Measurements from ENCODE around the gene RPTOR. TPM values are rescaled to one million over a fixed set of nuclear protein-coding genes. Genes with fewer than 3 reads are reported as not detected.
A peak's percentile ranks its signal among the peaks of the same experiment; 100 is the strongest.

RPTOR gene
- total RNA-seq, 1 experiment from 2014 or later, result 58.0 TPM

DNA sequence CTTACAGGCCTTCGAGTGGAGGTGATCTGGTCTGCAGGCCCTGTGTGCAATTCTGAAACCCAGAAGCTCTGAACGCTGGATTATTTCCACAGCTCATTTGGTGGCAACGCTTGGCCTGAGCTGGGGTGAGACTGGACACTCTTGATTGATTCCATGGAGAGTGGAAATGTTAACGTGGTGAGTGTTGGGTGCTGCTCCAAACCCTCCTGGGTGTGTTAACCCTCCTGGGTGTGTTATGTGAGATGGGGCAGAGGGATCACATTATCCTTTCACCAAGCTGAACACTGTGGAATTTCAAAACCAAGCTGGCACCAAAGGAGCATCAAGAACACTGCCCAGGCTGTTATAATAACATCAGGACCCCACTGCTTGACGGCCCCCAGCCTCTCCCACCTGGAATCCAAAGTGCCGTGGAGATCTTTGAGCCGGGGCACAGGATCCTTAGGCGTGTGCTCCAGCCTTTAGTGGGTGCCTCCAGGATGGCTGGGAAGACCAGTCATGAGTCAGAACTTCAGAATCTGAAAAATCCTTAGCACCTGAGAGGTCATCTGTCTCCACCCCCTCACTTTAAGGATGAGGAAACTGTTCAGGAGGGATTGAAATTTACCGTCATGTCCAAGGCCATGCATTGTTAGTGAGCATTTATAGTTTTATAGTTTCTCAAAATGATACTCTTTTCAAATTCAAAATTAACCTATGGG is 75.0 kb downstream of the RPTOR start:
- BruUV-seq (replicated peaks), result no TSS peak
- TF ChIP-seq TCF7L2 (IDR thresholded peaks at IDR 0.05; ENCODE audit: low read depth, low read length), result no peak
- intact Hi-C loops (cut with micrococcal nuclease; ENCODE audit: unreplicated experiment), result no loop called here
- Histone ChIP-seq H3K27ac (ENCODE audit: low read length) (peak overlapping the region; percentile 13; the same call in 1 of the 2 replicates), H3K27me3 (ENCODE audit: control insufficient read depth, insufficient read depth, low read length) (no peaks in the 10 kb centered on the region), H3K4me1 (ENCODE audit: control insufficient read depth, insufficient read depth, low read length) (peaks cover 10% of the 10 kb centered on the region), H3K36me3 (ENCODE audit: control insufficient read depth, insufficient read depth, low read length) (no peaks in the 10 kb centered on the region), H3K9me3 (ENCODE audit: control insufficient read depth, insufficient read depth, low read depth, low read length) (no peaks in the 10 kb centered on the region), H3K4me3 (ENCODE audit: low read depth in 2 of 2, low read length in 2 of 2) (no peak overlapping the region)
- ChIA-PET POLR2A (no interaction called here), CTCF (no interaction called here)
- DNase-seq (ENCODE audit: low read depth, low spot score) (no peak), ATAC-seq (peak; percentile 82)
- in situ Hi-C loops (cut with HindIII; ENCODE audit: low pct_unique_long_range_greater_than_20kb, low sequenced_read_pairs), result no loop called here

DNA sequence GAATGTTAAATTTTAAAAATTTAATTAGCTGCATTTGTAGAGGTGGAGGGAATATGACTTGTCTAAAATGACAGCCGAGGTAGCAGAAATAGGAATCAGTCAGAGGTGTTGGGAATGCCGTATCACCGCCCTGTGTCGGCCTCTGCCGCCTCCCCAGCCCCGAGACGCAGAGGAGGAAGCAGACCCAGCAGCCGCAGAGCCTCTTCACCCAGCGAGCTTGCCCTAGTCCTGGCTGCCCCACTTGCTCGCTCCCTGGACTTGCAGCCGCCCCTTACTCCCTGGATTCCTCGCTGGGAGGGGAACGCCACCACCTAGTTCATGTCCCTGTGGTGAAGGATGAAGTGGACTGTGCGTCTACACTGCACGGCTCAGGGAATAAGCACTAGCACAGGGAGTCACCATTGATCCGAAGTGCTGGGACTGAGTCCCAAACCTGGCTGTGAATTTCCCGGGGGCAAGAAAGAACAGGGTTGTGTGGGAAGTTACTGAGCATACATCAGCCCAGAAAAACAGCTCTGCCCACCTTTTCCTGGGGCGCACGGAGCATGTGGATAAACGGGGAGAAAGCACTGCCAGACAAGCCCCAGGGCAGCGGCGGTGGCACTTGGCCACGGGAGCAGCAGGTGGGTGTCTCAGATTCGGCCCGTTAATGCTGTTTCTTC is 76.8 kb downstream of the RPTOR start:
- no peak for TF ChIP-seq SIN3A (IDR thresholded peaks at IDR 0.05; ENCODE audit: borderline replicate concordance, insufficient read depth, low read depth, low read length)
- no peak for TF ChIP-seq POLR2AphosphoS5 (IDR thresholded peaks at IDR 0.05; ENCODE audit: low read depth, low read length)
- TF ChIP-seq, protein P1, sequence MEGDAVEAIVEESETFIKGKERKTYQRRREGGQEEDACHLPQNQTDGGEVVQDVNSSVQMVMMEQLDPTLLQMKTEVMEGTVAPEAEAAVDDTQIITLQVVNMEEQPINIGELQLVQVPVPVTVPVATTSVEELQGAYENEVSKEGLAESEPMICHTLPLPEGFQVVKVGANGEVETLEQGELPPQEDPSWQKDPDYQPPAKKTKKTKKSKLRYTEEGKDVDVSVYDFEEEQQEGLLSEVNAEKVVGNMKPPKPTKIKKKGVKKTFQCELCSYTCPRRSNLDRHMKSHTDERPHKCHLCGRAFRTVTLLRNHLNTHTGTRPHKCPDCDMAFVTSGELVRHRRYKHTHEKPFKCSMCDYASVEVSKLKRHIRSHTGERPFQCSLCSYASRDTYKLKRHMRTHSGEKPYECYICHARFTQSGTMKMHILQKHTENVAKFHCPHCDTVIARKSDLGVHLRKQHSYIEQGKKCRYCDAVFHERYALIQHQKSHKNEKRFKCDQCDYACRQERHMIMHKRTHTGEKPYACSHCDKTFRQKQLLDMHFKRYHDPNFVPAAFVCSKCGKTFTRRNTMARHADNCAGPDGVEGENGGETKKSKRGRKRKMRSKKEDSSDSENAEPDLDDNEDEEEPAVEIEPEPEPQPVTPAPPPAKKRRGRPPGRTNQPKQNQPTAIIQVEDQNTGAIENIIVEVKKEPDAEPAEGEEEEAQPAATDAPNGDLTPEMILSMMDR (IDR thresholded peaks at IDR 0.05), result no peak
- TF ChIP-seq, protein P2, sequence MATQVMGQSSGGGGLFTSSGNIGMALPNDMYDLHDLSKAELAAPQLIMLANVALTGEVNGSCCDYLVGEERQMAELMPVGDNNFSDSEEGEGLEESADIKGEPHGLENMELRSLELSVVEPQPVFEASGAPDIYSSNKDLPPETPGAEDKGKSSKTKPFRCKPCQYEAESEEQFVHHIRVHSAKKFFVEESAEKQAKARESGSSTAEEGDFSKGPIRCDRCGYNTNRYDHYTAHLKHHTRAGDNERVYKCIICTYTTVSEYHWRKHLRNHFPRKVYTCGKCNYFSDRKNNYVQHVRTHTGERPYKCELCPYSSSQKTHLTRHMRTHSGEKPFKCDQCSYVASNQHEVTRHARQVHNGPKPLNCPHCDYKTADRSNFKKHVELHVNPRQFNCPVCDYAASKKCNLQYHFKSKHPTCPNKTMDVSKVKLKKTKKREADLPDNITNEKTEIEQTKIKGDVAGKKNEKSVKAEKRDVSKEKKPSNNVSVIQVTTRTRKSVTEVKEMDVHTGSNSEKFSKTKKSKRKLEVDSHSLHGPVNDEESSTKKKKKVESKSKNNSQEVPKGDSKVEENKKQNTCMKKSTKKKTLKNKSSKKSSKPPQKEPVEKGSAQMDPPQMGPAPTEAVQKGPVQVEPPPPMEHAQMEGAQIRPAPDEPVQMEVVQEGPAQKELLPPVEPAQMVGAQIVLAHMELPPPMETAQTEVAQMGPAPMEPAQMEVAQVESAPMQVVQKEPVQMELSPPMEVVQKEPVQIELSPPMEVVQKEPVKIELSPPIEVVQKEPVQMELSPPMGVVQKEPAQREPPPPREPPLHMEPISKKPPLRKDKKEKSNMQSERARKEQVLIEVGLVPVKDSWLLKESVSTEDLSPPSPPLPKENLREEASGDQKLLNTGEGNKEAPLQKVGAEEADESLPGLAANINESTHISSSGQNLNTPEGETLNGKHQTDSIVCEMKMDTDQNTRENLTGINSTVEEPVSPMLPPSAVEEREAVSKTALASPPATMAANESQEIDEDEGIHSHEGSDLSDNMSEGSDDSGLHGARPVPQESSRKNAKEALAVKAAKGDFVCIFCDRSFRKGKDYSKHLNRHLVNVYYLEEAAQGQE (IDR thresholded peaks at IDR 0.05; ENCODE audit: insufficient read depth in 1 of 2, low read depth in 2 of 2, low read length in 1 of 2), result no peak
- TF ChIP-seq TCF7L2 (IDR thresholded peaks at IDR 0.05; ENCODE audit: low read depth, low read length), result no peak
- POLR2A ChIA-PET, result no interaction called here
- in situ Hi-C loops (cut with HindIII; ENCODE audit: low pct_unique_long_range_greater_than_20kb, low sequenced_read_pairs) (no loop called here), intact Hi-C loops (cut with micrococcal nuclease; ENCODE audit: unreplicated experiment) (no loop called here)
- DNase-seq (ENCODE audit: low read depth, low spot score) (no peak), ATAC-seq (no peak)
- H3K4me3 ChIP-seq (ENCODE audit: low read depth in 2 of 2, low read length in 2 of 2), result no peak overlapping the region
- peaks cover 10% of the 10 kb centered on the region for H3K4me1 ChIP-seq (ENCODE audit: control insufficient read depth, insufficient read depth, low read length)
- no peak overlapping the region for H3K27ac ChIP-seq (ENCODE audit: low read length)
- H3K27me3 ChIP-seq (ENCODE audit: control insufficient read depth, insufficient read depth, low read length), result no peaks in the 10 kb centered on the region
- no peaks in the 10 kb centered on the region for H3K36me3 ChIP-seq (ENCODE audit: control insufficient read depth, insufficient read depth, low read length)
- no peaks in the 10 kb centered on the region for H3K9me3 ChIP-seq (ENCODE audit: control insufficient read depth, insufficient read depth, low read depth, low read length)
- no TSS peak for BruUV-seq (replicated peaks)
- CTCF ChIA-PET, result interaction anchor here (0.5 kb wide), 1 partner anchor 12 kb away, joined by 3 read pairs; no protein-coding TSS in a partner anchor

DNA sequence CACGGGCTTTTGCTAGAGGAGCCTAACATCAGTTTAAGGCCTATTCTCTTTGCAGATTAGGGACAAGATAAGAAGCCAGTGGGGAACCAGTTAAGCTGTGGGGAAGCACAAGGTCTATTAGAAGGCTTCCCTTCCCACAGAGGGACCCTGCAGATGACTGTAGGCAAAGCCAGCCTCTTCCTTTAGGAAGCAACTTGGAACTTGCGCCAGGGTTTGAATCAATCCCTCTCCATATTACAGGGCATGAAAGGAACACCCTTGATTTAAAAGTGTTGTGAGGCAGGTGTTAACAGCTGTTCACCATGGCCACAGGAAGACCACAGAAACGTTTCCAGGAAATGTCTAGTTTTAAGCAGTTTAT is 77.3 kb downstream of the RPTOR start:
- in situ Hi-C loops (cut with HindIII; ENCODE audit: low pct_unique_long_range_greater_than_20kb, low sequenced_read_pairs), result no loop called here
- Histone ChIP-seq H3K4me1 (ENCODE audit: control insufficient read depth, insufficient read depth, low read length) (peaks cover 10% of the 10 kb centered on the region), H3K36me3 (ENCODE audit: control insufficient read depth, insufficient read depth, low read length) (no peaks in the 10 kb centered on the region), H3K4me3 (ENCODE audit: low read depth in 2 of 2, low read length in 2 of 2) (no peak overlapping the region), H3K27me3 (ENCODE audit: control insufficient read depth, insufficient read depth, low read length) (no peaks in the 10 kb centered on the region), H3K27ac (ENCODE audit: low read length) (no peak overlapping the region), H3K9me3 (ENCODE audit: control insufficient read depth, insufficient read depth, low read depth, low read length) (no peaks in the 10 kb centered on the region)
- intact Hi-C loops (cut with micrococcal nuclease; ENCODE audit: unreplicated experiment), result no loop called here
- DNase-seq (ENCODE audit: low read depth, low spot score), result no peak
- POLR2A ChIA-PET, result no interaction called here
- TF ChIP-seq, protein P1 (IDR thresholded peaks at IDR 0.05), result no peak
- BruUV-seq (replicated peaks), result no TSS peak
- CTCF ChIA-PET, result no interaction called here
- ATAC-seq, result 0 out of 2 replicates have a peak, but pooled peaks have one; percentile 20
